ENCODE data around the gene SSTR3.

SSTR3 gene

DNA sequence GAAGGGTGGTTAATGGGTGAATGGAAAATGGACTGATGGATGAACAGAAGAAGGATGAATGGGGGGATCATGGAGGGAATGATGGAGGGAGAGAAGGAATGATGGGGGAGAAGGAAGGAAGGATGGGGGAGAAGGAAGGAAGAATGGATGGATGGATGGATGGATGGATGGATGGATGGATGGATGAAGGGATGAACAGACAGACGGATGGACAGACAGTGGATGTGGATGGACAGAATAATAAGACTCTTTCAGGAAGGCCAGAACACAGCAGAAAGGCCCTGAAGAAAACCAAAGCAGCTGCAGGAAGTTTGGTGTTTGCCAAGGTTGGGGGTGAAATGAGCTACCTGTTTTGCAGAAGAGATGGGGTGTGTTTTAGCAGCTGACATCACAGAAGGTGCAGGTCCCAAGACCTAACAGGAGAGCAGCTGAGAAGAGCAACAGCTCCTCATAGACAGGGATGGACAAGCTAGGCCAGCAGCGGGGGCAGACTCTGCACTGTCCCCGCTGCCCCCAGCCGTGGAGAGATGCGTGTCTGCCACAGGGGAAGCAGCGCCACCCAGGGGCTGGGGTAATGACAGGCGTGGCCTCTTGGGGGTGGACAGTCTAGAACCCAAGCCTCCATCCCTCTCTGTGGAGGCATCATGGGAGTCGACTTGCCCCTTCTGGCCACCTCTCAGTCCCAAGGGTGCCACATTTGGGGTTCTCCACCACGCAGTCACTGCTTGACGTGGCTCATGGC is 42.2 kb downstream of the SSTR3 start:
- in situ Hi-C loops (cut with MboI; ENCODE audit: low sequenced_read_pairs): no loop called here

DNA sequence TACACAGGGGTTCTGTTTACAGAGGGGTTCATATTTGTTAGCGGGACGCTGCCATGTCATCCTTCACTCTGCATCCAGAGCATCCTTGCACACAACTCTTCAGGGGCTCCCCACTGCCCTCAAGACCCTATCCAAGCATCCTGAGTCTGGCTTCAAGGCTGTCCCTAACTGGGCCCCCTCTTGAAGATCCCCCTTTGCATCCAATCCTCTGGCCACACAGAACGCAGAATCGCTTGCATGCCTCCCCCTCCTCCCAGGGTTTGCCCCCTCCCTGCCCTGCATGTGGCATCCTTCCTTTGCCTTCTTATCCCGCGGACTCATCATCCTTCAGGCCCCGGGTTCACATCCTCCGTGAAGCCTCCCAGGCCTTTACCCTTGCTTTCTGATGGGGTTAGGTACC is 42.9 kb downstream of the SSTR3 start:
- in situ Hi-C loops (cut with MboI; ENCODE audit: low sequenced_read_pairs): no loop called here

GRCh38 chr22:37167981-37168647 is 44.2 kb downstream of the SSTR3 start:
- in situ Hi-C loops (cut with MboI; ENCODE audit: low sequenced_read_pairs): no loop called here

DNA sequence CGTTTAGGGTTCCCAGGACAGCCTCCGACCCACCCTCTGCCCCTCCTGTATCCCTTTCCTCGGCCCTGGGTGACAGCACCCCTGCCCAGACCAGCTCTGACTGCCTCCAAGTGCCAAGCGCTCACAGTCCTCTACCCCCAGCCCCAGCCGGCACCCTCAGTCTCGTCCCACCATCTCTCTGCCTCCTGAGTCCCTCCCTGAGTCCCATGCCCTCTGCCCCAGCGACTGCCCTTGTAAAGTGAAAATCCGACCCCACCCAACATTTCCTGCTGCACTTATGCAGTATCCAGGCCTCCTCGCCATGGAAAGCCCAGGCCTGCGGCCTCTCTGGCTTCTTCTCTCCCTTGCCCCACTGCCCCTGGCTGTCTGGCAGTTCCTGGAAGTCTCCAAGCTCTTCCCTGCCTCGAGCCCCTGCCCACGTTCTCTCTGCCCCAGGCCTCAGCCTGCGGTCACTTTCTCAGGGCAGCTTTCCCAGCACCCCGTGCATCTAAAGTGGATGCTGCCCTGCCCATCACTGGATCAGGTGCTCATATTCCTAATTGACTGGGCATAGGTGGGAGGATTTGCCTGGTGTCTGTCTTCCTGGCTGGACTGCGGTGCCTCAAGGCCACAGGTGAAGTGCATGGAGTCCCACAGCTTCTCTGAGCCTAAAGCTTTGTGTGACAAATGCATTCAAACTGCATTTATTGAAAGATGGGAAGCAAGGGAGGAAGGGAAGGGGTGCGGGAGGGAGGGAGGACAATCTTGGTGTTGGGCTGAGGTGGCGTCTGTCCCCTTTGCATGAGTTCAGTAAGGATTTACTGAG is 44.9 kb downstream of the SSTR3 start:
- in situ Hi-C loops (cut with MboI; ENCODE audit: low sequenced_read_pairs): no loop called here

- in situ Hi-C loops (cut with MboI; ENCODE audit: low sequenced_read_pairs): no loop called here
These were observed 45.6 kb downstream of the SSTR3 start for GRCh38 chr22:37166675-37167066.

DNA sequence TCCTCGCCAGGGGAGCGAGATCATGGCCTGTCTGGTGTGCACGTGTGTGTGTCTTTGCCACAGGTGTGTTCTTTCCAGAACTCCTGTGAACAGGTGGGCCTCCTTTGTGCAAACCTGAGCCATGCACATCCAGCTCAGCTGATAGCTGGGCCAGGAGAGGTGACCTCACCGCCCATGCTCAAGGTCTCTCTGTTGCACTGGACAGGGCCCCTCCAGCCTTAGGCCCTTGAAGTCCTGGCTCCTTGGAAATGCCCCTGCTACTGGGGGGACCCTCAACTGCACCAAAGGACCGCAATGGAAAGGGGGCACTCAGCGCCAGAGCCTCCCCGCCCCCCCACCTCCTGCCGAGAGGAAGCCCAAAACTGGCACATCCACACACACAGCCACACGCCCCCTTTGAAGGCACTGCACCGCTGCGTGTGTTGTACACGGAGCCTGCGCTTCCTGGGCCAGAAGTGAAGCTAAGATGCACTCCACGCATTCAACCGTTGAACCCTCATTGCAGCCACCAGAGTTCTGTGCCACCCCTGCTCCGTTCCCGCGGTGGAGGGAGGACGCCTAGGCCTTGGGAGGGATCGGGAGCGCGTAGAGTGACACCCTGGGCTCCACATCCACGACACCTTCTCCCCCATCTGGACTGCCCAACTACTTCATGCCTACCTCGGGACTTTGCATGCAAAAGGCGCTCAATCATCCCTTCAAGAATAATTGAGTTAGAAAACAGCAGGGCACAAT is 46.2 kb downstream of the SSTR3 start:
- in situ Hi-C loops (cut with MboI; ENCODE audit: low sequenced_read_pairs): no loop called here

- in situ Hi-C loops (cut with MboI; ENCODE audit: low sequenced_read_pairs): no loop called here
These were observed 47.2 kb downstream of the SSTR3 start for GRCh38 chr22:37165066-37165465.

DNA sequence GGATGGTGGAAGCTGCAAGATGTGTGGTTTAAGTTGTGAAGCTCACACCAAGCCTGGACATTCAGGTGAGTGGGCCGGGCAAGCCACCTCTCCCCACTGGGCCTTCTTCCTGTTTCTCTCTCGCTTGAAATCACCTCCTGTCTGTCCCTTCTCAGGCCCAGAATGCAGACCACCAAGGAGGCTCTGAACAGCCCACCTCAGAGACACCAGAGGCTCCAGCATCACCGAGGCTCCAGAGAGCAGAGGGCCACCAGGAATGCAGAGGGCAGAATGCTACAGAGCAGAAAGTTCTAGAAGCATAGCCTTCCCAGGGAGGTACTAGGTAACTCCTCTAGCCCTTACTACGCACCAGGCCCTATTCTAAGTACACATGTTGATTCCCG is 47.8 kb downstream of the SSTR3 start:
- in situ Hi-C loops (cut with MboI; ENCODE audit: low sequenced_read_pairs): no loop called here

GRCh38 chr22:37163575-37164504 is 48.4 kb downstream of the SSTR3 start:
- in situ Hi-C loops (cut with MboI; ENCODE audit: low sequenced_read_pairs): no loop called here

GRCh38 chr22:37163096-37163489 is 49.2 kb downstream of the SSTR3 start:
- in situ Hi-C loops (cut with MboI; ENCODE audit: low sequenced_read_pairs): no loop called here

DNA sequence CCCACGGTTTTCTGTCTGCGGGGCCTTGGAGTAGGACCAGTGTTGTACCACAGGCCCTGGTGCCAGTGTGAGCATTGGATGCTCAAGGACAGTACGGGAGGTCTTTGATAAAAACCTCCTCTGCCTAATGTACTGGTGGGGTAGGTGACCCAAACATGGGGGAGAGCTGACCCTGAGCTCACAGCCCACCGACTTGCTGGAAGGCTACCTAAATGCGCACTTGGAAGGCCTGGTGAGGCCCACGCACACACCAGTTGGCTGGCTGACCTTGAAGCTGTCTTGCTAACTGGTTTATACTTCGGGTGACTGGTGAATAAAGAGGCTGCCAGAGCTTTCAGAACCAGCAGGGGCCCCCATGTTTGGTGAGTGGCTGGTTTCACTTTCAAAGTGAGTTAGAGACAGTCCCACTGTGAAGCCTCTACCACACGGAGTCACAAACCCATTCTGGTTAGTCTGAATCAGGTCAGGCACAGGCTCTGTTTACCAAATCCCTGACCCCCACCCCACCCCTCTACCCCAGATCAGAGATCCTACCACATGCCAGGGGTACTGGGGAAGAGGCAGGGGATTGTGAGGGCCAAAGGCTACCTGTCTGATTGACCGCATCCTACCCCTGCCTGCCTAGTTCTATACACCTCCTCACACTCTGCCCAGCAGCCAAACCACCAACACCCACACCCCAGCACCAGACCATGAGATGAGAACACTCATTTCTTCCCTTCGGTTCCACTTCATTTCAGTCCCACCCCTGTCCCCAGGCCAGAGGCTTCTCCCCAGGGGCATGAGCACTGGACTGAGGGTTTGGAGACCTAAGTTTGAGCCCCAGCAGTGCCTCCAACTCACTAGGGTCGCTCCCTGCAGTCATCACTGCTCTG is 49.8 kb downstream of the SSTR3 start:
- in situ Hi-C loops (cut with MboI; ENCODE audit: low sequenced_read_pairs): no loop called here

GRCh38 chr22:37161443-37161842 is 50.8 kb downstream of the SSTR3 start:
- in situ Hi-C loops (cut with MboI; ENCODE audit: low sequenced_read_pairs): no loop called here

DNA sequence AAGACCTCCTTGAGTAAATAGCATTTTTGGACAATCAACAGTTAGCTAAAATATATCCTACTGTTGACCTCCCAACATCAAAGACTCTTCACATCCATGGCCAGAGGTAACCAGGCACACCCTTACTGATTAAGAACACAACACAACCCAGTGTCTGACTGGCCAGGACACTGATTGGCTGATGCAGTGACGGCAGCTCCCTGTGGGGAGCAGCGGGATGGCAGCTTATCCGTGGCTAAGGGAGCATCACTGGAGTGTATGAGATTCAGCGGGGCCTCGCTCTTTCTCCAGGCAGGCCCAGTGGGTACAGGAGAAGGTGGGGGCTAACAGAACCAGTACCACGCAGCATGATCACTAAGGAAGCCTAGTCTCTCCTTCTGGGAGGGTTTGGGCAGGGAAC is 52.2 kb downstream of the SSTR3 start:
- in situ Hi-C loops (cut with MboI; ENCODE audit: low sequenced_read_pairs): no loop called here

DNA sequence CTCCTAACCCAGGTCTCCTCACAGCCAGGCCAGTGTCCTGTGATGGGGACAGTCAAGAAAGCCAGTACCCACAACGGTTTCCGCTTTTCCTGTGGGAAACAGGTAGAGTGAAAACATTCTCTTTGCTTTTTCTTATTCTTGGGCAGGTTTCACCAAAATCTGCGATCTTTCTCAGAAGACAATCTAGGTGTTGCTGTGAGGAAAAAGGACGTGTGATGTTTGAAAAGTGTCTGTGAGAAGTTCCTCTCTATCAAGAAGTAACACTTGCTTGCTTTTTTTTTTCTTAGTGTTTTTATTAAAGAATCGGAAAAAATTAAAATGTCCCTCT is 53.4 kb downstream of the SSTR3 start:
- in situ Hi-C loops (cut with MboI; ENCODE audit: low sequenced_read_pairs): no loop called here

DNA sequence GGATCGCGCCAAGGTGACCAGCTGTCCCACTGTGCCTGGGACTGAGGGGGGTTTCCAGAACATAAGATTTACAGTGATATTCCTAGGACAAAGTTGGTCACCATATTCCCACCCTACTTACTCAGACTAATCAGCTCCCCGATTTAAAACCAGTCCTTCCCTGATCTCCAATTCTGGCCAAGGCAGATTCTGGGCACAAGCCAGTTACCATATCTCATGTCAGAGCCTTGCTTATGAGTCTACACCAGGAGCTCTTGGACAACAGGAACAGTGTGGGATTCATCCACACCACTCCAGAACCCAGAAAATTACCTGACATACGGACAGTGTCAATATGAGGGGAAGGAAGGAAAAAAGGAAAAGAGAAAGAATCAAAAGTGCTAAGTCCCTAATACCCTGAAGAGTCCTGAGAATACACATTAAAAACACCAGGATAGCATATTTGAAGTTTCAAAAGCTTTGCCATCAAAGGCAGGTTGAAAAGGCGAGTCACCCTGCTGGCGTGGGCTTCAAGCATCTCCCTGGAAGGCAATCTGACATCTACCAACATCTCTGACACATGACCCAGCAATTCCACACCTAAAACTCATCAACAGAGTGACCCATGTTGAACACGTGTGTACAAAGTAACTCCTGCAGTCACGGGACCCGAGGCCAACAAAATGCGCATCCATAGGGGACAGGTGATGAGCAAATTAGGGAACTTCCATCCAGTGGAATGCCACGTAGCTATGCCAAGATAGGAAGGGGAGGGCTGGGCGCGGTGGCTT is 54.6 kb downstream of the SSTR3 start:
- in situ Hi-C loops (cut with MboI; ENCODE audit: low sequenced_read_pairs): no loop called here

- in situ Hi-C loops (cut with MboI; ENCODE audit: low sequenced_read_pairs): no loop called here
These were observed 55.4 kb downstream of the SSTR3 start for GRCh38 chr22:37156686-37157435.

GRCh38 chr22:37155971-37156370 is 56.3 kb downstream of the SSTR3 start:
- in situ Hi-C loops (cut with MboI; ENCODE audit: low sequenced_read_pairs): no loop called here
